Tibial nerve (tissue), 4 donors: ENCODE data around the gene KLHL25.

Experiments used
- EP300 ChIP-seq, 2 donors: sonication (generic); formaldehyde crosslinking; IDR thresholded peaks; one replicate each; pipeline ENCODE4 v1.6.1; 2017; ENCODE audit warnings: antibody characterized with exemption in 2 of 2, mild to moderate bottlenecking in 1 of 2
- POLR2A ChIP-seq, 2 donors: fragments of 450-650 bp; IDR thresholded peaks; one replicate each; pipeline ENCODE4 v1.6.1; 2017; ENCODE audit warnings: antibody characterized with exemption in 2 of 2, mild to moderate bottlenecking in 2 of 2, moderate library complexity in 2 of 2
- TF ChIP-seq, protein P1 (sequence below), 5 experiments: fragments of 200-600 bp in 3 of 5; fragments of 450-650 bp in 2 of 5; sonication (generic) in 3 of 5; IDR thresholded peaks; one replicate each; pipeline ENCODE4 v1.5.1; 2016 to 2019; ENCODE audit warnings: antibody characterized with exemption in 5 of 5, mild to moderate bottlenecking in 3 of 5, moderate library complexity in 2 of 5

DNA sequence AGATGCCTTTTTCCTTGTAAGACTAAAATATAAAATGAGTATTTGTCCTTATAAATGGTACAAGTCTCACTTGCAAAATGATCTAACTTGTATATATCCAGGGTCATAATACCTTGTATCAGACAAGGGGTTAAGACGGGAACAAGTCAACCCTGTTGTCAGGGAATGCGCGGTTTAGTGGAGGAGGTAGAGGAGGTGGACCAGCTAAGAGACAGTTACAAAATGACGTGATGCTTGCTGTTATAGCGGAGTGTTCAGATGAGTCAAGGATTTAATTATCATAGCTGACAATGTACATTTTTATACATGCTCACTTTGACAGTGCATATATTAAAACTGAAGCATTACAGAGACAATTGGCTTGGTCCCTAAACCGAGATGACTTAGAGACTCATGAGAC, 26.8 kb upstream of the KLHL25 start:
- TF ChIP-seq, protein P1, sequence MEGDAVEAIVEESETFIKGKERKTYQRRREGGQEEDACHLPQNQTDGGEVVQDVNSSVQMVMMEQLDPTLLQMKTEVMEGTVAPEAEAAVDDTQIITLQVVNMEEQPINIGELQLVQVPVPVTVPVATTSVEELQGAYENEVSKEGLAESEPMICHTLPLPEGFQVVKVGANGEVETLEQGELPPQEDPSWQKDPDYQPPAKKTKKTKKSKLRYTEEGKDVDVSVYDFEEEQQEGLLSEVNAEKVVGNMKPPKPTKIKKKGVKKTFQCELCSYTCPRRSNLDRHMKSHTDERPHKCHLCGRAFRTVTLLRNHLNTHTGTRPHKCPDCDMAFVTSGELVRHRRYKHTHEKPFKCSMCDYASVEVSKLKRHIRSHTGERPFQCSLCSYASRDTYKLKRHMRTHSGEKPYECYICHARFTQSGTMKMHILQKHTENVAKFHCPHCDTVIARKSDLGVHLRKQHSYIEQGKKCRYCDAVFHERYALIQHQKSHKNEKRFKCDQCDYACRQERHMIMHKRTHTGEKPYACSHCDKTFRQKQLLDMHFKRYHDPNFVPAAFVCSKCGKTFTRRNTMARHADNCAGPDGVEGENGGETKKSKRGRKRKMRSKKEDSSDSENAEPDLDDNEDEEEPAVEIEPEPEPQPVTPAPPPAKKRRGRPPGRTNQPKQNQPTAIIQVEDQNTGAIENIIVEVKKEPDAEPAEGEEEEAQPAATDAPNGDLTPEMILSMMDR (IDR thresholded peaks at IDR 0.05) = no peak
- TF ChIP-seq POLR2A (IDR thresholded peaks at IDR 0.05) (no peak), EP300 (IDR thresholded peaks at IDR 0.05) (no peak)
